Activated naive CD8-positive, alpha-beta T cell (primary cell): ENCODE measurements around the gene ZCCHC18.

ENCODE experiments used
- H3K27ac Mint-ChIP-seq: one replicate; pipeline ENCODE4 v1.8.0; 2021; ENCODE audit warnings: mixed read lengths
- H3K27me3 Mint-ChIP-seq: one replicate; pipeline ENCODE4 v1.8.0; 2021; ENCODE audit warnings: mixed read lengths
- H3K36me3 Mint-ChIP-seq: one replicate; pipeline ENCODE4 v1.8.0; 2021; ENCODE audit warnings: mixed read lengths
- H3K4me1 Mint-ChIP-seq: one replicate; pipeline ENCODE4 v1.8.0; 2021; ENCODE audit warnings: low read depth, mixed read lengths
- H3K4me3 Mint-ChIP-seq: one replicate; pipeline ENCODE4 v1.8.0; 2021; ENCODE audit warnings: mild to moderate bottlenecking, mixed read lengths
- H3K9me3 Mint-ChIP-seq: one replicate; pipeline ENCODE4 v1.8.0; 2021; ENCODE audit warnings: low read depth, mixed read lengths

ZCCHC18 gene

GRCh38 chrX:104113222-104113965 is 1.1 kb downstream of the ZCCHC18 start:
- H3K36me3 Mint-ChIP-seq: no peaks in the 10 kb centered on the region
- H3K27me3 Mint-ChIP-seq: no peaks in the 10 kb centered on the region
- H3K9me3 Mint-ChIP-seq: no peaks in the 10 kb centered on the region
- H3K4me1 Mint-ChIP-seq: peaks cover 42% of the 10 kb centered on the region
- peak overlapping the region; percentile 64 for H3K27ac Mint-ChIP-seq
- peak overlapping the region; percentile 86 for H3K4me3 Mint-ChIP-seq

GRCh38 chrX:104117759-104118158 is 5.4 kb downstream of the ZCCHC18 start:
- H3K36me3 Mint-ChIP-seq: no peaks in the 10 kb centered on the region
- H3K9me3 Mint-ChIP-seq: no peaks in the 10 kb centered on the region
- peaks cover 32% of the 10 kb centered on the region for H3K4me1 Mint-ChIP-seq
- H3K27ac Mint-ChIP-seq: peak overlapping the region; percentile 41
- no peaks in the 10 kb centered on the region for H3K27me3 Mint-ChIP-seq
- no peak overlapping the region for H3K4me3 Mint-ChIP-seq

GRCh38 chrX:104118765-104119164 is 6.4 kb downstream of the ZCCHC18 start:
- Mint-ChIP-seq H3K9me3 (no peaks in the 10 kb centered on the region), H3K27ac (no peak overlapping the region), H3K4me3 (no peak overlapping the region), H3K4me1 (peaks cover 37% of the 10 kb centered on the region), H3K27me3 (no peaks in the 10 kb centered on the region), H3K36me3 (no peaks in the 10 kb centered on the region)

GRCh38 chrX:104122829-104123228 is 10.5 kb downstream of the ZCCHC18 start:
- Mint-ChIP-seq H3K36me3 (no peaks in the 10 kb centered on the region), H3K27me3 (no peaks in the 10 kb centered on the region), H3K9me3 (no peaks in the 10 kb centered on the region), H3K27ac (peak overlapping the region; percentile 80), H3K4me1 (peaks cover 45% of the 10 kb centered on the region), H3K4me3 (peak overlapping the region; percentile 49)

GRCh38 chrX:104126856-104127255 is 14.5 kb downstream of the ZCCHC18 start:
- Mint-ChIP-seq H3K36me3 (peaks cover 3% of the 10 kb centered on the region), H3K27ac (no peak overlapping the region), H3K27me3 (no peaks in the 10 kb centered on the region), H3K9me3 (no peaks in the 10 kb centered on the region), H3K4me3 (no peak overlapping the region), H3K4me1 (peaks cover 30% of the 10 kb centered on the region)

- peaks cover 3% of the 10 kb centered on the region for H3K36me3 Mint-ChIP-seq
- H3K27ac Mint-ChIP-seq: no peak overlapping the region
- no peaks in the 10 kb centered on the region for H3K27me3 Mint-ChIP-seq
- no peaks in the 10 kb centered on the region for H3K9me3 Mint-ChIP-seq
- no peak overlapping the region for H3K4me3 Mint-ChIP-seq
- H3K4me1 Mint-ChIP-seq: peaks cover 21% of the 10 kb centered on the region
Observed at GRCh38 chrX:104130808-104131207, 18.5 kb downstream of the ZCCHC18 start.

- Mint-ChIP-seq H3K4me1 (peaks cover 21% of the 10 kb centered on the region), H3K4me3 (no peak overlapping the region), H3K36me3 (peaks cover 3% of the 10 kb centered on the region), H3K9me3 (no peaks in the 10 kb centered on the region), H3K27ac (peak overlapping the region; percentile 64), H3K27me3 (no peaks in the 10 kb centered on the region)
Observed at GRCh38 chrX:104134583-104135261, 22.4 kb downstream of the ZCCHC18 start.

GRCh38 chrX:104135677-104136076 is 23.4 kb downstream of the ZCCHC18 start:
- no peaks in the 10 kb centered on the region for H3K27me3 Mint-ChIP-seq
- H3K9me3 Mint-ChIP-seq: no peaks in the 10 kb centered on the region
- H3K4me1 Mint-ChIP-seq: peaks cover 21% of the 10 kb centered on the region
- H3K4me3 Mint-ChIP-seq: no peak overlapping the region
- H3K36me3 Mint-ChIP-seq: no peaks in the 10 kb centered on the region
- no peak overlapping the region for H3K27ac Mint-ChIP-seq

GRCh38 chrX:104136241-104137019 is 24.1 kb downstream of the ZCCHC18 start:
- Mint-ChIP-seq H3K4me3 (no peak overlapping the region), H3K9me3 (no peaks in the 10 kb centered on the region), H3K27ac (no peak overlapping the region), H3K36me3 (no peaks in the 10 kb centered on the region), H3K4me1 (peaks cover 21% of the 10 kb centered on the region), H3K27me3 (no peaks in the 10 kb centered on the region)

GRCh38 chrX:104137496-104137895 is 25.2 kb downstream of the ZCCHC18 start:
- H3K27ac Mint-ChIP-seq: no peak overlapping the region
- H3K27me3 Mint-ChIP-seq: no peaks in the 10 kb centered on the region
- no peak overlapping the region for H3K4me3 Mint-ChIP-seq
- no peaks in the 10 kb centered on the region for H3K36me3 Mint-ChIP-seq
- peaks cover 25% of the 10 kb centered on the region for H3K4me1 Mint-ChIP-seq
- H3K9me3 Mint-ChIP-seq: no peaks in the 10 kb centered on the region

- H3K27ac Mint-ChIP-seq: no peak overlapping the region
- peaks cover 32% of the 10 kb centered on the region for H3K4me1 Mint-ChIP-seq
- no peaks in the 10 kb centered on the region for H3K27me3 Mint-ChIP-seq
- H3K36me3 Mint-ChIP-seq: no peaks in the 10 kb centered on the region
- no peak overlapping the region for H3K4me3 Mint-ChIP-seq
- H3K9me3 Mint-ChIP-seq: no peaks in the 10 kb centered on the region
Observed at GRCh38 chrX:104141087-104141760, 28.9 kb downstream of the ZCCHC18 start.

- Mint-ChIP-seq H3K9me3 (no peaks in the 10 kb centered on the region), H3K27me3 (no peaks in the 10 kb centered on the region), H3K36me3 (no peaks in the 10 kb centered on the region), H3K4me1 (peaks cover 16% of the 10 kb centered on the region), H3K4me3 (no peak overlapping the region), H3K27ac (no peak overlapping the region)
Observed at GRCh38 chrX:104151037-104151436, 38.7 kb downstream of the ZCCHC18 start.

GRCh38 chrX:104156630-104157529 is 44.6 kb downstream of the ZCCHC18 start, which contains the start of gene SLC25A53:
TSS of gene SLC25A53 (minus strand) at chrX:104157009. CDS start at chrX:104105257, 51,752 bp downstream.
- Mint-ChIP-seq H3K4me3 (peak within 1 kb of the TSS; percentile 100), H3K27me3 (no peaks in the 10 kb centered on the region), H3K9me3 (no peaks in the 10 kb centered on the region), H3K27ac (peak within 1 kb of the TSS; percentile 100), H3K4me1 (peaks cover 17% of the 10 kb centered on the region), H3K36me3 (peaks cover 2% of the 10 kb centered on the region)
